ENCODE results near the gene TNFAIP8L1. TPM values are rescaled to one million over a fixed set of nuclear protein-coding genes. Genes with fewer than 3 reads are reported as not detected.

The TNFAIP8L1 gene
- total RNA-seq: 5.8 and 5.9 TPM in 2 replicates
- long read RNA-seq, partial matches to known transcripts: 0 of 2 reads
- long read RNA-seq, other reads (novel, unspliced or antisense): 0 of 2 reads

GRCh38 chr19:4638828-4639530 is at the start of gene TNFAIP8L1:
TSS of gene TNFAIP8L1 (plus strand) at chr19:4639516. CDS start at chr19:4651870, 12,354 bp downstream.
- H3K27ac Mint-ChIP-seq (ENCODE audit: unreplicated experiment): peak within 1 kb of the TSS; percentile 78

GRCh38 chr19:4589579-4590410 is 49.5 kb upstream of the TNFAIP8L1 start:
- Mint-ChIP-seq H3K4me1 (ENCODE audit: unreplicated experiment) (peaks cover 2% of the 10 kb centered on the region), H3K27ac (ENCODE audit: unreplicated experiment) (no peak overlapping the region), H3K9me3 (ENCODE audit: unreplicated experiment) (no peaks in the 10 kb centered on the region), H3K27me3 (ENCODE audit: unreplicated experiment) (peaks cover 28% of the 10 kb centered on the region), H3K36me3 (ENCODE audit: unreplicated experiment) (no peaks in the 10 kb centered on the region), H3K4me3 (ENCODE audit: unreplicated experiment) (no peak overlapping the region)
- TF ChIP-seq, protein P1, sequence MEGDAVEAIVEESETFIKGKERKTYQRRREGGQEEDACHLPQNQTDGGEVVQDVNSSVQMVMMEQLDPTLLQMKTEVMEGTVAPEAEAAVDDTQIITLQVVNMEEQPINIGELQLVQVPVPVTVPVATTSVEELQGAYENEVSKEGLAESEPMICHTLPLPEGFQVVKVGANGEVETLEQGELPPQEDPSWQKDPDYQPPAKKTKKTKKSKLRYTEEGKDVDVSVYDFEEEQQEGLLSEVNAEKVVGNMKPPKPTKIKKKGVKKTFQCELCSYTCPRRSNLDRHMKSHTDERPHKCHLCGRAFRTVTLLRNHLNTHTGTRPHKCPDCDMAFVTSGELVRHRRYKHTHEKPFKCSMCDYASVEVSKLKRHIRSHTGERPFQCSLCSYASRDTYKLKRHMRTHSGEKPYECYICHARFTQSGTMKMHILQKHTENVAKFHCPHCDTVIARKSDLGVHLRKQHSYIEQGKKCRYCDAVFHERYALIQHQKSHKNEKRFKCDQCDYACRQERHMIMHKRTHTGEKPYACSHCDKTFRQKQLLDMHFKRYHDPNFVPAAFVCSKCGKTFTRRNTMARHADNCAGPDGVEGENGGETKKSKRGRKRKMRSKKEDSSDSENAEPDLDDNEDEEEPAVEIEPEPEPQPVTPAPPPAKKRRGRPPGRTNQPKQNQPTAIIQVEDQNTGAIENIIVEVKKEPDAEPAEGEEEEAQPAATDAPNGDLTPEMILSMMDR (IDR thresholded peaks at IDR 0.05): peak; percentile 30
- no peak for DNase-seq (ENCODE audit: extremely low spot score, unreplicated experiment)

More at GRCh38 chr19:4638828-4639530, at the start of gene TNFAIP8L1:
- no peaks in the 10 kb centered on the region for H3K9me3 Mint-ChIP-seq (ENCODE audit: unreplicated experiment)
- no peaks in the 10 kb centered on the region for H3K36me3 Mint-ChIP-seq (ENCODE audit: unreplicated experiment)
- no peaks in the 10 kb centered on the region for H3K27me3 Mint-ChIP-seq (ENCODE audit: unreplicated experiment)
- H3K4me1 Mint-ChIP-seq (ENCODE audit: unreplicated experiment): peaks cover 24% of the 10 kb centered on the region
- TF ChIP-seq, protein P1 (IDR thresholded peaks at IDR 0.05): no peak
- H3K4me3 Mint-ChIP-seq (ENCODE audit: unreplicated experiment): peak within 1 kb of the TSS; percentile 89
- DNase-seq (ENCODE audit: extremely low spot score, unreplicated experiment): peak; percentile 100

DNA sequence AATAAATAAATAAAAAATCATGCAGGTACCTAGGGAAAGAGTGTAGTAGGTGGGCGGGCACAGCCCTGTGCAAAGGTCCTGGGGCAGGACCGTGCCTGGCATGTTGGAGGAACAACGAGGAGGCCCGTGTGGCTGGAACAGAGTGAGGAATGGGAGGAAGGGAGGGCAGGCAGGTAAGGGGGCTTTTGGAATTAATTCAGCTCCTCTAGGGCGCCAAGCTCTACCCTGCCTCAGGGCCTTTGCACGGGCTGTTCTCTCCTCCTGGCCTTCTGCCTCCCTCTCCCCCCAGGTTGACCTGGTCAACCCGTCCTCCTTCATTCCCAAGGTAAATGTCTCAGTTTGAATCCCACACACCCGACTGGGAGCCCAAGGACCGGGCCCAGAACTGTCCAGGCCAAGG is 48.8 kb upstream of the TNFAIP8L1 start:
- H3K9me3 Mint-ChIP-seq (ENCODE audit: unreplicated experiment): no peaks in the 10 kb centered on the region
- no peaks in the 10 kb centered on the region for H3K36me3 Mint-ChIP-seq (ENCODE audit: unreplicated experiment)
- TF ChIP-seq, protein P1 (IDR thresholded peaks at IDR 0.05): no peak
- no peak overlapping the region for H3K27ac Mint-ChIP-seq (ENCODE audit: unreplicated experiment)
- peaks cover 31% of the 10 kb centered on the region for H3K27me3 Mint-ChIP-seq (ENCODE audit: unreplicated experiment)
- no peaks in the 10 kb centered on the region for H3K4me1 Mint-ChIP-seq (ENCODE audit: unreplicated experiment)
- H3K4me3 Mint-ChIP-seq (ENCODE audit: unreplicated experiment): no peak overlapping the region
- no peak for DNase-seq (ENCODE audit: extremely low spot score, unreplicated experiment)

DNA sequence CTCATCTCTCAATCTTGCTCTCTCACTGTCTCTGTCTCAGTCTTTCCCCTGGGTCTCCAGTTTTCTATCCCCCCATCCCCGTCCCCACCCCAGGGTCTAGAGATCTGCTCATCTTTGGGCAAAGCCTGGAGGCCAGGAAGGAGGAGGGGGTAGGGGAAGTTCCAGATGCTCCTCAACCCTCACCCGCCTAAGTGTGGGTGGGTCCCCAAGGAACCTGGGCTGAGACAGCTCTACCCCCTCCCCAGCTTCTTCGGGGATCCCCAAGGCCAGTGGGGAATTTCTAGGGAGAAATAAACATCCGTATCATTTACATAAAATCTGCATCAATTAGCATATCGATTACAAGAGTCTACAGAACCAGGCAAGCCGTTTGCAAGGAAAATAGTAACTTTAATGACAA is 48.0 kb upstream of the TNFAIP8L1 start:
- Mint-ChIP-seq H3K4me1 (ENCODE audit: unreplicated experiment) (no peaks in the 10 kb centered on the region), H3K27ac (ENCODE audit: unreplicated experiment) (no peak overlapping the region), H3K9me3 (ENCODE audit: unreplicated experiment) (no peaks in the 10 kb centered on the region), H3K36me3 (ENCODE audit: unreplicated experiment) (no peaks in the 10 kb centered on the region), H3K27me3 (ENCODE audit: unreplicated experiment) (peaks cover 28% of the 10 kb centered on the region), H3K4me3 (ENCODE audit: unreplicated experiment) (no peak overlapping the region)
- TF ChIP-seq, protein P1 (IDR thresholded peaks at IDR 0.05): no peak
- no peak for DNase-seq (ENCODE audit: extremely low spot score, unreplicated experiment)

GRCh38 chr19:4592445-4592844 is 46.9 kb upstream of the TNFAIP8L1 start:
- Mint-ChIP-seq H3K36me3 (ENCODE audit: unreplicated experiment) (no peaks in the 10 kb centered on the region), H3K27ac (ENCODE audit: unreplicated experiment) (no peak overlapping the region), H3K4me3 (ENCODE audit: unreplicated experiment) (no peak overlapping the region), H3K4me1 (ENCODE audit: unreplicated experiment) (peaks cover 2% of the 10 kb centered on the region), H3K9me3 (ENCODE audit: unreplicated experiment) (no peaks in the 10 kb centered on the region), H3K27me3 (ENCODE audit: unreplicated experiment) (peaks cover 32% of the 10 kb centered on the region)
- TF ChIP-seq, protein P1 (IDR thresholded peaks at IDR 0.05): no peak
- no peak for DNase-seq (ENCODE audit: extremely low spot score, unreplicated experiment)

Measured in osteocyte (in vitro differentiated cells).